MCF 10A (cell line): ENCODE results near the gene MAPK6. TPM values are rescaled to one million over a fixed set of nuclear protein-coding genes. Genes with fewer than 3 reads are reported as not detected.
"Not testable (repeated sequence)": the region's sequence is repeated elsewhere in the genome, so short reads cannot be mapped to it uniquely, and the experiment has no call there.

Source experiments
- BruUV-seq: library from RNA; stranded (reverse); fragments of 400-500 nt; replicated peaks from 2 replicates; lab custom pipeline; 2021; lab: Mats Ljungman, UMichigan
- CTCF ChIA-PET: fragments of 300-600 bp; sonication (Branson Sonifier 250); formaldehyde crosslinking; extraction: SDS; loops from one replicate; lab custom pipeline; 2021; ENCODE audit warnings: antibody characterized with exemption, inconsistent platforms; lab: Yijun Ruan, JAX
- POLR2A ChIA-PET: fragments of 300-600, 350-650 bp; sonication (Branson Sonifier 250); formaldehyde crosslinking; extraction: SDS; loops from one replicate; lab custom pipeline; 2020; ENCODE audit warnings: antibody characterized with exemption, inconsistent platforms; lab: Yijun Ruan, JAX
- DNase-seq: peaks from one replicate; pipeline ENCODE4 v3.0.0-alpha.2; 2018; ENCODE audit not compliant: unreplicated experiment
- H3K27ac Mint-ChIP-seq: one replicate; pipeline ENCODE4 v1.8.0; 2022; ENCODE audit warnings: mild to moderate bottlenecking, low read depth, mixed read lengths; ENCODE audit not compliant: unreplicated experiment
- H3K27me3 Mint-ChIP-seq: one replicate; pipeline ENCODE4 v1.8.0; 2022; ENCODE audit warnings: mixed read lengths; ENCODE audit not compliant: insufficient read depth, unreplicated experiment
- H3K36me3 Mint-ChIP-seq: one replicate; pipeline ENCODE4 v1.8.0; 2022; ENCODE audit warnings: mild to moderate bottlenecking, moderate library complexity, mixed read lengths; ENCODE audit not compliant: insufficient read depth, unreplicated experiment
- H3K4me1 Mint-ChIP-seq: one replicate; pipeline ENCODE4 v1.8.0; 2022; ENCODE audit warnings: mixed read lengths; ENCODE audit not compliant: insufficient read depth, unreplicated experiment
- H3K4me3 Mint-ChIP-seq: one replicate; pipeline ENCODE4 v1.8.0; 2022; ENCODE audit warnings: mild to moderate bottlenecking, moderate library complexity, mixed read lengths; ENCODE audit not compliant: unreplicated experiment
- H3K9me3 Mint-ChIP-seq: one replicate; pipeline ENCODE4 v1.8.0; 2022; ENCODE audit warnings: mixed read lengths; ENCODE audit not compliant: unreplicated experiment
- intact Hi-C: fragments of 100-400 bp; cut with micrococcal nuclease; formaldehyde crosslinking; loops from 2 replicates; pipeline ENCODE4 v1.14.1; 2022
- total RNA-seq: library from RNA; stranded (reverse); gene quantifications from 2 replicates; pipeline ENCODE4 v1.2.3, GENCODE V29; 2022
- TF ChIP-seq, protein P1 (sequence below): fragments of 200-600 bp; IDR thresholded peaks from one replicate; pipeline ENCODE4 v1.8.0; 2022; ENCODE audit warnings: antibody characterized with exemption, mild to moderate bottlenecking; ENCODE audit not compliant: unreplicated experiment

Gene MAPK6
- total RNA-seq, 1 experiment from 2014 or later, result 106 TPM

DNA sequence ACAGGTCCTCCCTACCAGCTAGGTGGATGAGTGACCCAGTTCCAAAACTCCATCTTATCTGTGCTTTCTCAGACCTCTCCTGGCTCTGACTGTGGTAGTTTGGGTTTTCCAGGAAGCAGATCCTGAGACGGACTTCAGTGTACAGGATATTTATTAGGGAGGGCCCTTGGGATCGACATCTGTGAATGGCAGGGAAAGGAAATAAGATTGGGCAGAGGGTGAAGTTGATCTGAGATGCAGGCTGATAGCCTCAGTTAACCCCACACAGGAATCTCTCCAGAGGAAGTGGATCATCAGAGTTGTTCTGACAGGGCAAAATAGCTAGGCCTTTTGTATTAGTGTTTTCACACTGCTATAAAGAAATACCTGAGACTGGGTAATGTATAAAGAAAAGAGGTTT, 16.7 kb upstream of the MAPK6 start:
- intact Hi-C loops, result no loop called here
- no TSS peak for BruUV-seq
- Mint-ChIP-seq H3K9me3 (no peaks in the 10 kb centered on the region), H3K36me3 (no peaks in the 10 kb centered on the region), H3K4me3 (no peak overlapping the region), H3K27me3 (no peaks in the 10 kb centered on the region), H3K4me1 (peaks cover 6% of the 10 kb centered on the region), H3K27ac (no peak overlapping the region)
- TF ChIP-seq, protein P1, sequence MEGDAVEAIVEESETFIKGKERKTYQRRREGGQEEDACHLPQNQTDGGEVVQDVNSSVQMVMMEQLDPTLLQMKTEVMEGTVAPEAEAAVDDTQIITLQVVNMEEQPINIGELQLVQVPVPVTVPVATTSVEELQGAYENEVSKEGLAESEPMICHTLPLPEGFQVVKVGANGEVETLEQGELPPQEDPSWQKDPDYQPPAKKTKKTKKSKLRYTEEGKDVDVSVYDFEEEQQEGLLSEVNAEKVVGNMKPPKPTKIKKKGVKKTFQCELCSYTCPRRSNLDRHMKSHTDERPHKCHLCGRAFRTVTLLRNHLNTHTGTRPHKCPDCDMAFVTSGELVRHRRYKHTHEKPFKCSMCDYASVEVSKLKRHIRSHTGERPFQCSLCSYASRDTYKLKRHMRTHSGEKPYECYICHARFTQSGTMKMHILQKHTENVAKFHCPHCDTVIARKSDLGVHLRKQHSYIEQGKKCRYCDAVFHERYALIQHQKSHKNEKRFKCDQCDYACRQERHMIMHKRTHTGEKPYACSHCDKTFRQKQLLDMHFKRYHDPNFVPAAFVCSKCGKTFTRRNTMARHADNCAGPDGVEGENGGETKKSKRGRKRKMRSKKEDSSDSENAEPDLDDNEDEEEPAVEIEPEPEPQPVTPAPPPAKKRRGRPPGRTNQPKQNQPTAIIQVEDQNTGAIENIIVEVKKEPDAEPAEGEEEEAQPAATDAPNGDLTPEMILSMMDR, result no peak
- no peak for DNase-seq
- ChIA-PET CTCF (interaction anchor here (0.9 to 1.0 kb wide), 2 partner anchors 18 to 21 kb away, joined by 3 read pairs; no protein-coding TSS in a partner anchor), POLR2A (interaction anchor here (0.8 kb wide), 1 partner anchor 18 kb away, joined by 3 read pairs; no protein-coding TSS in a partner anchor)

DNA sequence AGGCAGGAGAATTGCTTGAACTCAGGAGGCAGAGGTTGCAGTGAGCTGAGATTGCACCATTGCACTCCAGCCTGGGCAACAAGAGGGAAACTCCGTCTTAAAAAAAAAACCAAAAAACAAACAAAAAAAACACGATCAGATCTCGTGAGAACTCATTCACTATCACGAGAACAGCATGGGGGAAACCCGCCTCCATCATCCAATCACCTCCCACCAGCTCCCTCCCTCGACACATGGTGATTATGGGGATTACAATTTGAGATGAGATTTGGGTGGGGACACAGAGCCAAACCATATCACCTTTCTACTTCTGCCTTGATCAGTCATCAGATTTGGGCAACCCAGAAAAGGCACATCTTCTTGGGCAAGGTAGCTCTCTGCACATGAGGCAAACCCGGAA, 15.9 kb upstream of the MAPK6 start:
- DNase-seq, H3K4me3 Mint-ChIP-seq, H3K36me3 Mint-ChIP-seq, H3K4me1 Mint-ChIP-seq, intact Hi-C loops, CTCF ChIA-PET, BruUV-seq, H3K9me3 Mint-ChIP-seq, H3K27me3 Mint-ChIP-seq, H3K27ac Mint-ChIP-seq: not testable (repeated sequence)
- POLR2A ChIA-PET, result interaction anchor here (1.9 to 2.3 kb wide), 2 partner anchors 17 to 32 kb away, joined by 10 to 12 read pairs; partner anchors contain the start of gene LEO1

DNA sequence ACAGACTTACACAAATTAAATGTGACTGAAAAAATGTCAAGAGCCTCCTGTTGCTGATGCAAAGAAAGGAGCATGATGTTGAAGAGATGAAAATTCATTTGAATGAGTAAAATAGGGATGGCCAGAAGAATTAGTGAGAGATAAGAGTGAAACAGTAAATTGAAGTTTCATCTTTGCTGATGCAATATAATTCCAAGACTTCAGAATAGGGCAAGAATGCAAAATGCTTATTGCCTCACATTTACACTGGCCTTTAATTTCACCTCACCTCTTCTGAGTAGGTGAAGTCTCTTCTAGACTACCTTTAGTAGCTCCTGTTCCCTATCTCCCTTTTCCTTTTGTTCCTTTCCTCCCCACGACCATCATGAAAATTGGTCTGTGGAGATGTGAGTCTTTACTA, 15.3 kb upstream of the MAPK6 start:
- ChIA-PET CTCF (interaction anchor here (0.6 to 1.3 kb wide), 4 partner anchors 8 to 1031 kb away, joined by 3 to 5 read pairs (median 4); no protein-coding TSS in a partner anchor), POLR2A (interaction anchor here (0.7 to 2.3 kb wide), 4 partner anchors 9 to 32 kb away, joined by 4 to 12 read pairs (median 10); partner anchors contain the start of gene LEO1)
- H3K36me3 Mint-ChIP-seq, result no peaks in the 10 kb centered on the region
- no peaks in the 10 kb centered on the region for H3K9me3 Mint-ChIP-seq
- TF ChIP-seq, protein P1, result no peak
- H3K4me1 Mint-ChIP-seq, result peaks cover 10% of the 10 kb centered on the region
- H3K4me3 Mint-ChIP-seq, result no peak overlapping the region
- no peak overlapping the region for H3K27ac Mint-ChIP-seq
- intact Hi-C loops, result no loop called here
- BruUV-seq, result no TSS peak
- no peak for DNase-seq
- H3K27me3 Mint-ChIP-seq, result no peaks in the 10 kb centered on the region

DNA sequence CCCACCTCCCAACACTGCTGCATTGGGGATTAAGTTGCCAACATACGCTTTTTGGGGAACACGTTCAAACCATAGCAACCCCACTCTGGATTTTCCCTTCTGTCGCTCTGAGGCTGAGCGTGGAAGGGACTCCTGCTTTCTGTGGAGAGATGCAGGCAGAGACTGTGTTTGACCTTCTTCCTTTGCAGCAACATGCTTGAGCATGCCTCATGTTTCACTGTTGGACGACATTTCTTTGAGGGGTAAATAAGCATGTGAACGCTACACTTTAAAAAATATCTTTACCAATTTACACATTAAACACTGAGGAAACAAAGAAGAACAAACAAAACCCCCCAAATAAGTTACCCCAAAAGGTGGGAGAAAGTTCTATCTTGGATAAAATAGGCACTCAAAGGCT, 14.2 kb upstream of the MAPK6 start:
- intact Hi-C loops, result no loop called here
- Mint-ChIP-seq H3K27me3 (no peaks in the 10 kb centered on the region), H3K4me3 (no peak overlapping the region), H3K36me3 (no peaks in the 10 kb centered on the region), H3K9me3 (no peaks in the 10 kb centered on the region), H3K4me1 (peaks cover 14% of the 10 kb centered on the region), H3K27ac (no peak overlapping the region)
- POLR2A ChIA-PET, result interaction anchor here (1.9 to 2.3 kb wide), 2 partner anchors 10 to 33 kb away, joined by 9 to 12 read pairs; partner anchors contain the start of gene LEO1
- TF ChIP-seq, protein P1, result no peak
- BruUV-seq, result no TSS peak
- CTCF ChIA-PET, result interaction anchor here (0.5 to 1.5 kb wide), 4 partner anchors 9 to 215 kb away, joined by 3 to 5 read pairs (median 3); no protein-coding TSS in a partner anchor
- DNase-seq, result no peak
